ENCODE measurements around the gene MGAT5.

The MGAT5 gene

GRCh38 chr2:134245340-134245984 is 8.4 kb upstream of the MGAT5 start (continued):
- TF ChIP-seq, protein P1, sequence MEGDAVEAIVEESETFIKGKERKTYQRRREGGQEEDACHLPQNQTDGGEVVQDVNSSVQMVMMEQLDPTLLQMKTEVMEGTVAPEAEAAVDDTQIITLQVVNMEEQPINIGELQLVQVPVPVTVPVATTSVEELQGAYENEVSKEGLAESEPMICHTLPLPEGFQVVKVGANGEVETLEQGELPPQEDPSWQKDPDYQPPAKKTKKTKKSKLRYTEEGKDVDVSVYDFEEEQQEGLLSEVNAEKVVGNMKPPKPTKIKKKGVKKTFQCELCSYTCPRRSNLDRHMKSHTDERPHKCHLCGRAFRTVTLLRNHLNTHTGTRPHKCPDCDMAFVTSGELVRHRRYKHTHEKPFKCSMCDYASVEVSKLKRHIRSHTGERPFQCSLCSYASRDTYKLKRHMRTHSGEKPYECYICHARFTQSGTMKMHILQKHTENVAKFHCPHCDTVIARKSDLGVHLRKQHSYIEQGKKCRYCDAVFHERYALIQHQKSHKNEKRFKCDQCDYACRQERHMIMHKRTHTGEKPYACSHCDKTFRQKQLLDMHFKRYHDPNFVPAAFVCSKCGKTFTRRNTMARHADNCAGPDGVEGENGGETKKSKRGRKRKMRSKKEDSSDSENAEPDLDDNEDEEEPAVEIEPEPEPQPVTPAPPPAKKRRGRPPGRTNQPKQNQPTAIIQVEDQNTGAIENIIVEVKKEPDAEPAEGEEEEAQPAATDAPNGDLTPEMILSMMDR (tag by site-specific recombination; IDR thresholded peaks at IDR 0.05): peak; percentile 55

GRCh38 chr2:134246154-134246874 is 7.6 kb upstream of the MGAT5 start:
- CTCF ChIA-PET: interaction anchor here (0.6 to 5.3 kb wide), 36 partner anchors 9 to 647 kb away, joined by 3 to 53 read pairs (median 4); partner anchors contain the start of gene MGAT5
- Histone ChIP-seq H3K4me1 (ENCODE audit: control insufficient read depth, insufficient read depth, low read length) (no peaks in the 10 kb centered on the region), H3K4me3 (ENCODE audit: low read depth, low read length) (no peak overlapping the region), H3K36me3 (ENCODE audit: control insufficient read depth in 2 of 2, insufficient read depth in 1 of 2, low read length in 2 of 2) (no peaks in the 10 kb centered on the region), H3K9me3 (ENCODE audit: control insufficient read depth, insufficient read depth, low read depth, low read length) (no peaks in the 10 kb centered on the region), H3K27ac (ENCODE audit: extremely low read depth, low read depth, low read length) (no peak overlapping the region)
- POLR2A ChIA-PET: interaction anchor here (1.0 kb wide), 1 partner anchor 8 kb away, joined by 3 read pairs; the partner anchor contains the start of gene MGAT5
- TF ChIP-seq ZNF23 (tag by site-specific recombination; IDR thresholded peaks at IDR 0.05; ENCODE audit: borderline replicate concordance) (no peak), SP7 (tag by site-specific recombination; IDR thresholded peaks at IDR 0.05) (no peak), ZNF266 (tag by site-specific recombination; IDR thresholded peaks at IDR 0.05; ENCODE audit: low read depth) (no peak), ZNF292 (tag by site-specific recombination; IDR thresholded peaks at IDR 0.05; ENCODE audit: borderline replicate concordance, low read depth) (no peak), TCF7L2 (IDR thresholded peaks at IDR 0.05; ENCODE audit: borderline replicate concordance, low read depth, low read length) (no peak), ZNF664 (tag by site-specific recombination; IDR thresholded peaks at IDR 0.05) (no peak), ZNF624 (tag by site-specific recombination; IDR thresholded peaks at IDR 0.05) (no peak), ZNF184 (tag by site-specific recombination; IDR thresholded peaks at IDR 0.05) (no peak), SCRT1 (tag by site-specific recombination; IDR thresholded peaks at IDR 0.05; ENCODE audit: borderline replicate concordance) (no peak), SP3 (tag by site-specific recombination; IDR thresholded peaks at IDR 0.05) (no peak), ZNF596 (tag by site-specific recombination; IDR thresholded peaks at IDR 0.05) (no peak)
- TF ChIP-seq, protein P2, sequence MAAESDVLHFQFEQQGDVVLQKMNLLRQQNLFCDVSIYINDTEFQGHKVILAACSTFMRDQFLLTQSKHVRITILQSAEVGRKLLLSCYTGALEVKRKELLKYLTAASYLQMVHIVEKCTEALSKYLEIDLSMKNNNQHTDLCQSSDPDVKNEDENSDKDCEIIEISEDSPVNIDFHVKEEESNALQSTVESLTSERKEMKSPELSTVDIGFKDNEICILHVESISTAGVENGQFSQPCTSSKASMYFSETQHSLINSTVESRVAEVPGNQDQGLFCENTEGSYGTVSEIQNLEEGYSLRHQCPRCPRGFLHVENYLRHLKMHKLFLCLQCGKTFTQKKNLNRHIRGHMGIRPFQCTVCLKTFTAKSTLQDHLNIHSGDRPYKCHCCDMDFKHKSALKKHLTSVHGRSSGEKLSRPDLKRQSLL (tag by site-specific recombination; IDR thresholded peaks at IDR 0.05): no peak

GRCh38 chr2:134247679-134248078 is 6.2 kb upstream of the MGAT5 start:
- CTCF ChIA-PET: interaction anchor here (0.6 to 0.9 kb wide), 2 partner anchors 66 to 193 kb away, joined by 3 read pairs; no protein-coding TSS in a partner anchor
- no peaks in the 10 kb centered on the region for H3K9me3 ChIP-seq (ENCODE audit: control insufficient read depth, insufficient read depth, low read depth, low read length)
- no peaks in the 10 kb centered on the region for H3K36me3 ChIP-seq (ENCODE audit: control insufficient read depth in 2 of 2, insufficient read depth in 1 of 2, low read length in 2 of 2)
- no peak overlapping the region for H3K4me3 ChIP-seq (ENCODE audit: low read depth, low read length)
- H3K27ac ChIP-seq (ENCODE audit: extremely low read depth, low read depth, low read length): no peak overlapping the region
- no peaks in the 10 kb centered on the region for H3K4me1 ChIP-seq (ENCODE audit: control insufficient read depth, insufficient read depth, low read length)
- POLR2A ChIA-PET: no interaction called here
- no peak for TF ChIP-seq BCL11B (tag by site-specific recombination; IDR thresholded peaks at IDR 0.05; ENCODE audit: low read depth)
- no peak for TF ChIP-seq MEIS1 (CRISPR knock-in tag; IDR thresholded peaks at IDR 0.05; ENCODE audit: borderline replicate concordance)
- TF ChIP-seq ZNF654 (tag by site-specific recombination; IDR thresholded peaks at IDR 0.05; ENCODE audit: low read depth): no peak
- no peak for TF ChIP-seq ZNF214 (tag by site-specific recombination; IDR thresholded peaks at IDR 0.05; ENCODE audit: borderline replicate concordance)
- no peak for TF ChIP-seq ZNF155 (tag by site-specific recombination; IDR thresholded peaks at IDR 0.05)
- TF ChIP-seq ZNF837 (tag by site-specific recombination; IDR thresholded peaks at IDR 0.05): no peak
- no peak for TF ChIP-seq ZNF18 (tag by site-specific recombination; IDR thresholded peaks at IDR 0.05)
- TF ChIP-seq PRDM10 (tag by site-specific recombination; IDR thresholded peaks at IDR 0.05): no peak
- no peak for TF ChIP-seq IKZF3 (tag by site-specific recombination; IDR thresholded peaks at IDR 0.05)
